ENCODE data around the gene TNFAIP3.
A peak's percentile ranks its signal among the peaks of the same experiment; 100 is the strongest.

The TNFAIP3 gene

GRCh38 chr6:137823826-137824555, 43.1 kb upstream of the TNFAIP3 start:
- ChIA-PET POLR2A (interaction anchor here (0.5 kb wide), 1 partner anchor 26 kb away, joined by 5 read pairs; no protein-coding TSS in a partner anchor), CTCF (interaction anchor here (0.7 to 3.7 kb wide), 7 partner anchors 9 to 207 kb away, joined by 3 to 18 read pairs (median 6); partner anchors contain the start of gene TNFAIP3)
- Histone ChIP-seq H3K27me3 (replicated peaks in 2 of 5; ENCODE audit: control insufficient read depth in 4 of 5, insufficient read depth in 5 of 5, low read length in 4 of 5) (no peaks in the 10 kb centered on the region), H3K4me1 (ENCODE audit: control extremely low read depth in 1 of 4, control insufficient read depth in 4 of 4, insufficient read depth in 4 of 4, low read length in 3 of 4) (peaks cover 18 to 45% (median 39%) of the 10 kb centered on the region in 4 experiments), H3K27ac (ENCODE audit: insufficient read depth in 1 of 2, low read depth in 1 of 2, low read length in 2 of 2, poor library complexity in 1 of 2, severe bottlenecking in 2 of 2) (peak overlapping the region; percentile 81 to 86), H3K9me3 (ENCODE audit: control extremely low read depth in 1 of 5, control insufficient read depth in 4 of 5, insufficient read depth in 2 of 5, low read depth in 1 of 5, low read length in 4 of 5) (no peaks in the 10 kb centered on the region), H3K4me3 (ENCODE audit: control insufficient read depth in 1 of 7, extremely low read depth in 1 of 7, insufficient read depth in 4 of 7, low read depth in 2 of 7, low read length in 6 of 7) (no peak overlapping the region), H3K36me3 (ENCODE audit: control insufficient read depth in 4 of 4, insufficient read depth in 4 of 4, low read length in 3 of 4) (no peaks in the 10 kb centered on the region)
- DNase-seq = peak; percentile 92 to 94 (median 92)
- WGBS (ENCODE audit: insufficient coverage) = 56% methylated on average over 7 of the region's 11 CpGs

- POLR2A ChIA-PET = interaction anchor here (0.5 kb wide), 1 partner anchor 25 kb away, joined by 5 read pairs; no protein-coding TSS in a partner anchor
- H3K9me3 ChIP-seq (ENCODE audit: control extremely low read depth in 1 of 5, control insufficient read depth in 4 of 5, insufficient read depth in 2 of 5, low read depth in 1 of 5, low read length in 4 of 5) = no peaks in the 10 kb centered on the region
- H3K36me3 ChIP-seq (ENCODE audit: control insufficient read depth in 4 of 4, insufficient read depth in 4 of 4, low read length in 3 of 4) = no peaks in the 10 kb centered on the region
- DNase-seq = no peak
- peak overlapping the region; percentile 81 to 86 for H3K27ac ChIP-seq (ENCODE audit: insufficient read depth in 1 of 2, low read depth in 1 of 2, low read length in 2 of 2, poor library complexity in 1 of 2, severe bottlenecking in 2 of 2)
- H3K4me1 ChIP-seq (ENCODE audit: control extremely low read depth in 1 of 4, control insufficient read depth in 4 of 4, insufficient read depth in 4 of 4, low read length in 3 of 4) = peaks cover 18 to 42% (median 36%) of the 10 kb centered on the region in 4 experiments
- CTCF ChIA-PET = interaction anchor here (0.9 to 3.7 kb wide), 7 partner anchors 12 to 183 kb away, joined by 4 to 18 read pairs (median 6); partner anchors contain the start of gene TNFAIP3
- no CpG with 5 or more reads among the region's 1 CpG for WGBS (ENCODE audit: insufficient coverage)
- no peak overlapping the region for H3K4me3 ChIP-seq (ENCODE audit: control insufficient read depth in 1 of 7, extremely low read depth in 1 of 7, insufficient read depth in 4 of 7, low read depth in 2 of 7, low read length in 6 of 7)
- H3K27me3 ChIP-seq (replicated peaks in 2 of 5; ENCODE audit: control insufficient read depth in 4 of 5, insufficient read depth in 5 of 5, low read length in 4 of 5) = no peaks in the 10 kb centered on the region
Observed at GRCh38 chr6:137824556-137824879, 42.5 kb upstream of the TNFAIP3 start.

DNA sequence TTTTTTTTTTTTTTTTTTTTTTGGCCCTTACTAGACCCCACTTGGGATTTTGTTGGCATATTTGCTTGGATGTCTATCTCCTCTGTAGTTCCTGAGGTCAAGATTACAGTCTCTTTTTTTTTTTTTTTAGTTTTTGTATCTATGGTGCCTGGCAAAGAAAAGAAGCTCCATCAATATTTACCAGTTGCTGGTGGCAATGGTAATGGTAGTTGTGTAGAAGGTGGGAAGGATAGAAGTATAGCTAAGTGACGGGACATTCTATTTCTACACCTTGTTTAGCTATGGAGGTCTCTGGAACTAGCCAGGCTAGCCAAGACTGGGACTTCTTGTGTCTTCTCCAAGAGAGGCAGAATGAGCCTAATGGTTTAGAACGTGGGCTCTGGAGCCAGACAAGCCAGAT, 42.2 kb upstream of the TNFAIP3 start:
- no peak for DNase-seq
- CTCF ChIA-PET = interaction anchor here (0.9 to 3.7 kb wide), 5 partner anchors 12 to 117 kb away, joined by 4 to 18 read pairs (median 7); partner anchors contain the start of gene TNFAIP3
- 95% methylated on average over 2 of the region's 2 CpGs for WGBS (ENCODE audit: insufficient coverage)
- Histone ChIP-seq H3K27me3 (replicated peaks in 2 of 5; ENCODE audit: control insufficient read depth in 4 of 5, insufficient read depth in 5 of 5, low read length in 4 of 5) (no peaks in the 10 kb centered on the region), H3K36me3 (ENCODE audit: control insufficient read depth in 4 of 4, insufficient read depth in 4 of 4, low read length in 3 of 4) (no peaks in the 10 kb centered on the region), H3K27ac (ENCODE audit: insufficient read depth in 1 of 2, low read depth in 1 of 2, low read length in 2 of 2, poor library complexity in 1 of 2, severe bottlenecking in 2 of 2) (peak overlapping the region; percentile 81 to 86), H3K9me3 (ENCODE audit: control extremely low read depth in 1 of 5, control insufficient read depth in 4 of 5, insufficient read depth in 2 of 5, low read depth in 1 of 5, low read length in 4 of 5) (no peaks in the 10 kb centered on the region), H3K4me1 (ENCODE audit: control extremely low read depth in 1 of 4, control insufficient read depth in 4 of 4, insufficient read depth in 4 of 4, low read length in 3 of 4) (peaks cover 15 to 38% (median 33%) of the 10 kb centered on the region in 4 experiments), H3K4me3 (ENCODE audit: control insufficient read depth in 1 of 7, extremely low read depth in 1 of 7, insufficient read depth in 4 of 7, low read depth in 2 of 7, low read length in 6 of 7) (no peak overlapping the region)
- POLR2A ChIA-PET = no interaction called here

DNA sequence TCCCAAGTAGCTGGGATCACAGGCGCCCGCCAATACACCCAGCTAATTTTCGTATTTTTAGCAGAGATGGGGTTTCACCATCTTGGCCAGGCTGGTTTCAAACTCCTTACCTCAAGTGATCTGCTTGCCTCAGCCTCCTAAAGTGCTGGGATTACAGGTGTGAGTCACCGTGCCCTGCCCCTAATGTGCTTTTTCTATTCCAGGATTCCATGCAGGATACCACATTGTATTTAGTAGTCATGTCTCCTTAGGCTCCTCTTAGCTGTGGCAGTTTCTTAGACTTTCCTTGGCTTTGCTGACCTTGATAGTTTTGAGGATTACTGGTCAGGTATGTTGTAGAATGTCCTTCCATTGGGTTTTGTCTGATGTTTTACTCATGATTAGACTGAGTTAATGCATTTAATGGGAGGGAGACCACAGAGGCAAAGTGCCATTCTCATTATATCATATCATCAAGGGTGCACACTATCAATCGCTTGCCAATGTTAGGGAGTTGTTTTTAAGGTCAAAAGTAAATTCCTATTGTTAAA, 39.6 kb upstream of the TNFAIP3 start:
- H3K36me3 ChIP-seq (ENCODE audit: control insufficient read depth in 4 of 4, insufficient read depth in 4 of 4, low read length in 3 of 4) = no peaks in the 10 kb centered on the region
- WGBS (ENCODE audit: insufficient coverage) = 100% methylated on average over 3 of the region's 5 CpGs
- H3K27ac ChIP-seq (ENCODE audit: insufficient read depth in 1 of 2, low read depth in 1 of 2, low read length in 2 of 2, poor library complexity in 1 of 2, severe bottlenecking in 2 of 2) = no peak overlapping the region
- ChIA-PET POLR2A (no interaction called here), CTCF (no interaction called here)
- H3K4me3 ChIP-seq (ENCODE audit: control insufficient read depth in 1 of 7, extremely low read depth in 1 of 7, insufficient read depth in 4 of 7, low read depth in 2 of 7, low read length in 6 of 7) = no peak overlapping the region
- peaks cover 10 to 34% (median 23%) of the 10 kb centered on the region in 4 experiments for H3K4me1 ChIP-seq (ENCODE audit: control extremely low read depth in 1 of 4, control insufficient read depth in 4 of 4, insufficient read depth in 4 of 4, low read length in 3 of 4)
- no peaks in the 10 kb centered on the region for H3K27me3 ChIP-seq (replicated peaks in 2 of 5; ENCODE audit: control insufficient read depth in 4 of 5, insufficient read depth in 5 of 5, low read length in 4 of 5)
- DNase-seq = no peak
- no peaks in the 10 kb centered on the region for H3K9me3 ChIP-seq (ENCODE audit: control extremely low read depth in 1 of 5, control insufficient read depth in 4 of 5, insufficient read depth in 2 of 5, low read depth in 1 of 5, low read length in 4 of 5)

GRCh38 chr6:137827977-137828810, 38.9 kb upstream of the TNFAIP3 start:
- H3K4me3 ChIP-seq (ENCODE audit: control insufficient read depth in 1 of 7, extremely low read depth in 1 of 7, insufficient read depth in 4 of 7, low read depth in 2 of 7, low read length in 6 of 7) = no peak overlapping the region
- no peaks in the 10 kb centered on the region for H3K9me3 ChIP-seq (ENCODE audit: control extremely low read depth in 1 of 5, control insufficient read depth in 4 of 5, insufficient read depth in 2 of 5, low read depth in 1 of 5, low read length in 4 of 5)
- ChIA-PET POLR2A (no interaction called here), CTCF (no interaction called here)
- no peaks in the 10 kb centered on the region for H3K36me3 ChIP-seq (ENCODE audit: control insufficient read depth in 4 of 4, insufficient read depth in 4 of 4, low read length in 3 of 4)
- H3K27me3 ChIP-seq (replicated peaks in 2 of 5; ENCODE audit: control insufficient read depth in 4 of 5, insufficient read depth in 5 of 5, low read length in 4 of 5) = no peaks in the 10 kb centered on the region
- 96% methylated on average over 4 of the region's 4 CpGs for WGBS (ENCODE audit: insufficient coverage)
- H3K4me1 ChIP-seq (ENCODE audit: control extremely low read depth in 1 of 4, control insufficient read depth in 4 of 4, insufficient read depth in 4 of 4, low read length in 3 of 4) = peaks cover 10 to 30% (median 20%) of the 10 kb centered on the region in 4 experiments
- H3K27ac ChIP-seq (ENCODE audit: insufficient read depth in 1 of 2, low read depth in 1 of 2, low read length in 2 of 2, poor library complexity in 1 of 2, severe bottlenecking in 2 of 2) = no peak overlapping the region
- DNase-seq = no peak

DNA sequence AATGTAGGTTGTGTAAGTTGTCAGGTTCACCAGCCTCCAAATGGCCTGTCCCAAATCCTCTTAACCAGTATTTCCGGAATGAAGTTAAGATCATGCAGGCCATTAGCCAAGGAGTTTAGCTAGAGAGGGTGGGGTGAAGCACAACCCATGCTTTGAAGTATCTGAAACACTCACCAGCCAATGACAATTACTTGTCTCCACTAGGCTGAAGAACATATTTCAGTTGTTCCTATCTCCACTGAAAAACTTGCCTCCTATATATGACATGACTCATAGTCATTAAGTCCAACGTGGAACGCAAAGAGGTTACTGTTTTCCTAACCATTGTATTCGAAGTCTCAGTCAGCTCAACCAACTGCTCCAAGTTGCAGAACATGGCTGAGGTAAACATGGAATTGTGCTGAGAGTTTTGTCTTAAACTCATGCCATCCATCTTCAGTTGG, 37.4 kb upstream of the TNFAIP3 start:
- no peaks in the 10 kb centered on the region for H3K27me3 ChIP-seq (replicated peaks in 2 of 5; ENCODE audit: control insufficient read depth in 4 of 5, insufficient read depth in 5 of 5, low read length in 4 of 5)
- peaks cover 4 to 16% (median 7%) of the 10 kb centered on the region in 4 experiments for H3K4me1 ChIP-seq (ENCODE audit: control extremely low read depth in 1 of 4, control insufficient read depth in 4 of 4, insufficient read depth in 4 of 4, low read length in 3 of 4)
- no peak overlapping the region for H3K4me3 ChIP-seq (ENCODE audit: control insufficient read depth in 1 of 7, extremely low read depth in 1 of 7, insufficient read depth in 4 of 7, low read depth in 2 of 7, low read length in 6 of 7)
- DNase-seq = no peak
- peaks cover 0 to 12% (median 5%) of the 10 kb centered on the region in 5 experiments for H3K9me3 ChIP-seq (ENCODE audit: control extremely low read depth in 1 of 5, control insufficient read depth in 4 of 5, insufficient read depth in 2 of 5, low read depth in 1 of 5, low read length in 4 of 5)
- 100% methylated on average over 4 of the region's 4 CpGs for WGBS (ENCODE audit: insufficient coverage)
- H3K27ac ChIP-seq (ENCODE audit: insufficient read depth in 1 of 2, low read depth in 1 of 2, low read length in 2 of 2, poor library complexity in 1 of 2, severe bottlenecking in 2 of 2) = no peak overlapping the region
- no peaks in the 10 kb centered on the region for H3K36me3 ChIP-seq (ENCODE audit: control insufficient read depth in 4 of 4, insufficient read depth in 4 of 4, low read length in 3 of 4)
- CTCF ChIA-PET = interaction anchor here (0.6 to 1.4 kb wide), 3 partner anchors 26 to 37 kb away, joined by 3 to 5 read pairs (median 3); partner anchors contain the start of gene TNFAIP3
- POLR2A ChIA-PET = no interaction called here

Data from common myeloid progenitor, CD34-positive (primary cell).